ENCODE data around the gene AK6.
A peak's percentile ranks its signal among the peaks of the same experiment; 100 is the strongest.
"Not testable (repeated sequence)": the region's sequence is repeated elsewhere in the genome, so short reads cannot be mapped to it uniquely, and the experiment has no call there.

AK6 gene

GRCh38 chr5:69414885-69415583, 45.7 kb upstream of the AK6 start, which contains the start of gene MARVELD2:
Gene MARVELD2 (plus strand): TSS chr5:69415116. CDS start chr5:69419386, 4,270 bp downstream.
- Histone ChIP-seq H3K27me3 (peaks cover 27% of the 10 kb centered on the region), H3K4me3 (ENCODE audit: low read depth in 1 of 2, low read length in 1 of 2) (peak within 1 kb of the TSS; percentile 60 to 74), H3K27ac (no peak within 1 kb of the TSS), H3K4me1 (ENCODE audit: control insufficient read depth in 1 of 2, insufficient read depth in 1 of 2, low read depth in 1 of 2, low read length in 1 of 2) (peaks cover 6 to 12% of the 10 kb centered on the region in 2 experiments), H3K36me3 (peaks cover 14% of the 10 kb centered on the region), H3K9me3 (no peaks in the 10 kb centered on the region)
- TF ChIP-seq, protein P1, sequence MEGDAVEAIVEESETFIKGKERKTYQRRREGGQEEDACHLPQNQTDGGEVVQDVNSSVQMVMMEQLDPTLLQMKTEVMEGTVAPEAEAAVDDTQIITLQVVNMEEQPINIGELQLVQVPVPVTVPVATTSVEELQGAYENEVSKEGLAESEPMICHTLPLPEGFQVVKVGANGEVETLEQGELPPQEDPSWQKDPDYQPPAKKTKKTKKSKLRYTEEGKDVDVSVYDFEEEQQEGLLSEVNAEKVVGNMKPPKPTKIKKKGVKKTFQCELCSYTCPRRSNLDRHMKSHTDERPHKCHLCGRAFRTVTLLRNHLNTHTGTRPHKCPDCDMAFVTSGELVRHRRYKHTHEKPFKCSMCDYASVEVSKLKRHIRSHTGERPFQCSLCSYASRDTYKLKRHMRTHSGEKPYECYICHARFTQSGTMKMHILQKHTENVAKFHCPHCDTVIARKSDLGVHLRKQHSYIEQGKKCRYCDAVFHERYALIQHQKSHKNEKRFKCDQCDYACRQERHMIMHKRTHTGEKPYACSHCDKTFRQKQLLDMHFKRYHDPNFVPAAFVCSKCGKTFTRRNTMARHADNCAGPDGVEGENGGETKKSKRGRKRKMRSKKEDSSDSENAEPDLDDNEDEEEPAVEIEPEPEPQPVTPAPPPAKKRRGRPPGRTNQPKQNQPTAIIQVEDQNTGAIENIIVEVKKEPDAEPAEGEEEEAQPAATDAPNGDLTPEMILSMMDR (IDR thresholded peaks at IDR 0.05), result no peak

GRCh38 chr5:69404659-69405330, 35.5 kb upstream of the AK6 start:
- TF ChIP-seq, protein P1 (IDR thresholded peaks at IDR 0.05), result no peak
- H3K9me3 ChIP-seq, result no peaks in the 10 kb centered on the region
- H3K27ac ChIP-seq, result no peak overlapping the region
- no peaks in the 10 kb centered on the region for H3K4me1 ChIP-seq (ENCODE audit: control insufficient read depth in 1 of 2, insufficient read depth in 1 of 2, low read depth in 1 of 2, low read length in 1 of 2)
- no peaks in the 10 kb centered on the region for H3K27me3 ChIP-seq
- no peak overlapping the region for H3K4me3 ChIP-seq (ENCODE audit: low read depth in 1 of 2, low read length in 1 of 2)
- H3K36me3 ChIP-seq, result peaks cover 28% of the 10 kb centered on the region

- no peaks in the 10 kb centered on the region for H3K27me3 ChIP-seq
- H3K36me3 ChIP-seq, result peaks cover 30% of the 10 kb centered on the region
- H3K4me3 ChIP-seq (ENCODE audit: low read depth in 1 of 2, low read length in 1 of 2), result no peak overlapping the region
- no peaks in the 10 kb centered on the region for H3K9me3 ChIP-seq
- H3K4me1 ChIP-seq (ENCODE audit: control insufficient read depth in 1 of 2, insufficient read depth in 1 of 2, low read depth in 1 of 2, low read length in 1 of 2), result no peaks in the 10 kb centered on the region
- no peak overlapping the region for H3K27ac ChIP-seq
- TF ChIP-seq, protein P1 (IDR thresholded peaks at IDR 0.05), result no peak
Measured at GRCh38 chr5:69378376-69378775, 9.1 kb upstream of the AK6 start.

GRCh38 chr5:69374911-69375446, 5.7 kb upstream of the AK6 start:
- TF ChIP-seq, protein P1 (IDR thresholded peaks at IDR 0.05), result no peak
- H3K27me3 ChIP-seq, result no peaks in the 10 kb centered on the region
- no peak overlapping the region for H3K4me3 ChIP-seq (ENCODE audit: low read depth in 1 of 2, low read length in 1 of 2)
- no peaks in the 10 kb centered on the region for H3K9me3 ChIP-seq
- H3K36me3 ChIP-seq, result peaks cover 9% of the 10 kb centered on the region
- H3K27ac ChIP-seq, result no peak overlapping the region
- H3K4me1 ChIP-seq (ENCODE audit: control insufficient read depth in 1 of 2, insufficient read depth in 1 of 2, low read depth in 1 of 2, low read length in 1 of 2), result peaks cover 10 to 11% of the 10 kb centered on the region in 2 experiments

DNA sequence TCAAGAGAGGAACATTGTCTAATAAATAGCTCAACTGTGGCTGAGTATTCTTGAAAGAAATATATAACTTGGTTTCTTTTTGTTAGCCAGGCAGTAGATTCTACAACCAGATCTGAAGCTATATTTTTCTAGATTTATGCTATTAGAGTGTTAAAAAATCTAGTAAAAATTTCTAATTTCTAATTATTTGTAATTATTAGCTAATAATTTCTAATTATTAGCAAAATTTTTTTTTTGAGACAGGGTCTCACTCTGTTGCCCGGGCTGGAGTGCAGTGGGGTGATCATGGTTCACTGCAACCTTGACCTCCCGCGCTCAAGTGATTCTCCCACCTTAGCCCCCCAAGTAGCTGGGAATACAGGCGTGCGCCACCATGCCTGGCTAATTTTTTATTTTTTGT, 3.1 kb upstream of the AK6 start:
- Histone ChIP-seq H3K4me3 (ENCODE audit: low read depth in 1 of 2, low read length in 1 of 2) (no peak overlapping the region), H3K4me1 (ENCODE audit: control insufficient read depth in 1 of 2, insufficient read depth in 1 of 2, low read depth in 1 of 2, low read length in 1 of 2) (peaks cover 23 to 24% of the 10 kb centered on the region in 2 experiments), H3K27ac (no peak overlapping the region), H3K27me3 (no peaks in the 10 kb centered on the region), H3K9me3 (no peaks in the 10 kb centered on the region), H3K36me3 (peaks cover 6% of the 10 kb centered on the region)
- TF ChIP-seq, protein P1 (IDR thresholded peaks at IDR 0.05), result no peak

DNA sequence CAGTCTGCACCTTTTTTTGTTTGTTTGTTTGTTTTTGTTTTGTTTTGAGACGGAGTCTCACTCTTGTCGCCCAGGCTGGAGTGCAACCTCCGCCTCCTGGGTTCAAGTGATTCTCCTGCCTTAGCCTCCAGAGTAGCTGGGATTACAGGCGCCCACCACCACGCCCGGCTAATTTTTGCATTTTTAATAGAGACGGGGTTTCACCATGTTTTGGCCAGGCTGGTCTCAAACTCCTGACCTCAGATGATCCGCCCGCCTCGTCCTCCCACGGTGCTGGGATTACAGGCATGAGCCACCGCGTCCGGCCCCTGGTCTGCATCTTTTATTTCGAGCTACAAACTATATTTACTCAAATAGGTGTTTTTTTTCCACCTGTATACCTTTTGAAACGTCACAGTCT, 1.0 kb upstream of the AK6 start:
- H3K27me3 ChIP-seq, H3K9me3 ChIP-seq: not testable (repeated sequence)
- Histone ChIP-seq H3K36me3 (peaks cover 14% of the 10 kb centered on the region), H3K27ac (peak overlapping the region; percentile 99), H3K4me1 (ENCODE audit: control insufficient read depth in 1 of 2, insufficient read depth in 1 of 2, low read depth in 1 of 2, low read length in 1 of 2) (peaks cover 23 to 24% of the 10 kb centered on the region in 2 experiments), H3K4me3 (ENCODE audit: low read depth in 1 of 2, low read length in 1 of 2) (peak overlapping the region; percentile 86 to 98)

Data from neutrophil (primary cell).